HG03460 (cell line): Measurements from ENCODE around the gene ELAPOR1.
"Not testable (repeated sequence)": the region's sequence is repeated elsewhere in the genome, so short reads cannot be mapped to it uniquely, and the experiment has no call there.

ENCODE experiments used
- ATAC-seq: cut with Tn5 transposase; IDR thresholded peaks from one replicate; pipeline ENCODE4 v1.9.1; 2021; ENCODE audit not compliant: unreplicated experiment

Gene ELAPOR1

GRCh38 chr1:109136766-109137165 is 22.9 kb downstream of the ELAPOR1 start:
- no peak for ATAC-seq

- no peak for ATAC-seq
These were observed 24.0 kb downstream of the ELAPOR1 start for GRCh38 chr1:109137958-109138357.

GRCh38 chr1:109138358-109138757 is 24.4 kb downstream of the ELAPOR1 start:
- ATAC-seq, result no peak

GRCh38 chr1:109140392-109140791 is 26.5 kb downstream of the ELAPOR1 start:
- no peak for ATAC-seq

DNA sequence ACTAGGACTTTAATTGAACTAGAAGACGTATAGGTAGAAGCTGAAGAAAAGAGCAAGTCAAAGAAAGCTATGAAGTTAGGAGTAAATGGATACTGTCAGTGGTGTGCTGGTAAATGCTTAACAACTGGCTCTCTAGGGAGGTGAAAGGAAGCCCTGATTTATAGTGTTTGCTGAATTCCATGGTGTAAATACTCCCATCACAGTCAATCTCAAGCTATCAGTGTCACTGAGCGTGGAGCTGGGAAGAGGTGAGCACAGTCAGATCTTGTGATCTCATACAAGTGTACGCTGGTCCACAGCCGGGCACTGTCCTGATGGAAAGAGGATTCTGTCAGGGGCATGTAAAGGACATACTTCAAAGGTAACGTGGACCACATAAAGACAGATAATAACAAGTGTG is 28.3 kb downstream of the ELAPOR1 start:
- ATAC-seq, result no peak

DNA sequence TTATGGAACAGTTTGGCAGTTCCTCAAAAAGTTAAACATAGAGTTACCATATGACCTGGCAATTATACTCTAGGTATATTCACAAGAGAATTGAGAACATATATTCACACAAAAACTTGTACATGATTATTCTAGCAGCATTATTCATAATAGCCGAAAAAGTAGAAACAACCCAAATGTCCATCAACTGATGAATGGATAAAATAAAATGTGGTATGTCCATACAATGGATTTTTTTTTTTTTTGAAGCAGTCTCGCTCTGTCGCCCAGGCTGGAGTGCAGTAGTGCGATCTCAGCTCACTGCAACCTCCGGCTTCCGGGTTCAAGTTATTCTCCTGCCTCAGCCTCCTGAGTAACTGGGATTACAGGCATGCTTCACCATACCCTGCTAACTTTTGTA is 28.8 kb downstream of the ELAPOR1 start:
- ATAC-seq, result not testable (repeated sequence)

DNA sequence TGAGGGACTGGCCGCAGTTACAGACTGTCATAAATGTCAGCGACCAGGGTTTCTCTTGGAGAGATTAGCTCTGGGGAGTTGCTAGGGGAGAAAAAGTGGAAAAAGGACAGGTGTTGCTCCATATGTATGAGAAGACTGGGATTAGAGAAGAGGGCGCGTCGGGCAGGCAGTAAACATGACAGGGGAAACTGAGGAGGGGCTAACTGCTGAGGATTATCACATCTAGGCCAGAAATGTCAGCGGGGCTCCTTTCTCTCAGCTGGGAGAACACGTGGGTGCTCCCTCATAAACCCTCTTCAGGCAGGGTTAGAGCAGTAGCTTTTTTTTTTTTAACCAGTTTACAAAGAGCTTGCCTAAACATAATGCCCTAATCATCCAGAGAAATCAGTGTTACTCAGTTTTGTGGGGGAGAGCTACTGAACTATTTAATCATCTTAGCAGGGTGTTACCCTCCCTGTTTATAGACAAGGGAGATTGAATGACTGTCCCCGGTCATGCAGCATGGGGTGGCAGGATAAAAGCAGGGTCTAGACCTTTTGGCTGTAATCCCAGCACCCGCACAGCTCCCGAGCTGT is 35.2 kb downstream of the ELAPOR1 start:
- ATAC-seq, result no peak

GRCh38 chr1:109149874-109150601 is 36.1 kb downstream of the ELAPOR1 start:
- no peak for ATAC-seq

- ATAC-seq, result no peak
These were observed 37.5 kb downstream of the ELAPOR1 start for GRCh38 chr1:109151146-109151990.

DNA sequence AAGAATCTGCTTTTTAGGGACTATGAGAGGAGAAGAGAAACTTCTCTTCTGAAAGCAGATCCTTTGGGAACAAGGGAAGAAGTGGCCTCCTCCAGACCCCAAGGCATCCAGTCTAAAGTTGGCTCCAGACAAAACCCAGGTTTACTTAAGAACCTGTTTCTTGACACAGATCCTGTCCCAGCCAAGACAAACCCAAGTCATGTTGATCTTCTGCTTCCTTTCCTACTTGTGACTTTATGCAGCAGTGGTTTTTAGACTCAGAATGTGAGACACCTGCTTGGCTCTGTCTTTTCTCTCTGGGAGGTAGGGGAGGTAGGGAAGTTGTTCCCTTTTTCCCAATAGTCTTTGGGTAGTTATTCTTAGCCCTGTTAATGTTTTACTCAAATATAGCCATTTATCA is 38.3 kb downstream of the ELAPOR1 start:
- ATAC-seq, result no peak

GRCh38 chr1:109156916-109157385 is 43.0 kb downstream of the ELAPOR1 start:
- ATAC-seq, result no peak

DNA sequence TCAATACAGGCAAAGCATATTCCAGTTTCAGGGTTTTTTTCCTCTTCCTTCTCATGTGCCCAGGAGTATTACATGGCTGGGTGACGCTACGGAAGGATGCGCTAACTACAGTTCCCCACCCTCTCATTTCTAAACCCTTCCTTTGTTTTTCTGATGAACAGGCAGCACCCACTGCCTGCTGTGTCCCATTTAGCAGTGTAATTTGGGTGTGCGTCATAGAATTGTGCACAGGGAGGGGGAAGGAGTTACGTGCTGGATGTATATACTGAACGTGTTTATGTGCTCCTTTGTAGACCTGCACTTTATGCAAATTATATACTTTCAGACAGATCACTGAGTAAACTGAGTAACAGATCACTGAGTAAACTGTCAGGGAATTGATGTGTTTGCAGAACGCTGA is 44.5 kb downstream of the ELAPOR1 start:
- ATAC-seq, result no peak

DNA sequence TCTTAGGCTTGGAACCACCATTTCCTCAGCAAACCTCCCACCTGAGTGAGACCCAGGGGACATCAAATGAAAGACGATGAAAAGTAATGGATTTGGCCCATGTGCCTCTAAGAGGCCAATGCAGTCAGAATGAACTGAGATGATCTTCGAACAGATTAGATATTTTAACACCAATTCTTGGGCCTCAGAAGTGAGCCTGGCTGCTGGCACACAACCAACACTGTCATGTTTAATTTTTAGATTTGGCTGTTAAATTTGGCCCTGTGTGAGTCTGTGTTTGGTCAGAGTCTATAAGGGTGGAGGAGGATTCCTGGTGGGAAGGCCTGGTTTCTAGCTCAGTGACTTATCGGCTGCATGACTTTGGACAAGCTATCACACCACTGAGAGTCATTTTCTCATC is 45.4 kb downstream of the ELAPOR1 start:
- no peak for ATAC-seq

DNA sequence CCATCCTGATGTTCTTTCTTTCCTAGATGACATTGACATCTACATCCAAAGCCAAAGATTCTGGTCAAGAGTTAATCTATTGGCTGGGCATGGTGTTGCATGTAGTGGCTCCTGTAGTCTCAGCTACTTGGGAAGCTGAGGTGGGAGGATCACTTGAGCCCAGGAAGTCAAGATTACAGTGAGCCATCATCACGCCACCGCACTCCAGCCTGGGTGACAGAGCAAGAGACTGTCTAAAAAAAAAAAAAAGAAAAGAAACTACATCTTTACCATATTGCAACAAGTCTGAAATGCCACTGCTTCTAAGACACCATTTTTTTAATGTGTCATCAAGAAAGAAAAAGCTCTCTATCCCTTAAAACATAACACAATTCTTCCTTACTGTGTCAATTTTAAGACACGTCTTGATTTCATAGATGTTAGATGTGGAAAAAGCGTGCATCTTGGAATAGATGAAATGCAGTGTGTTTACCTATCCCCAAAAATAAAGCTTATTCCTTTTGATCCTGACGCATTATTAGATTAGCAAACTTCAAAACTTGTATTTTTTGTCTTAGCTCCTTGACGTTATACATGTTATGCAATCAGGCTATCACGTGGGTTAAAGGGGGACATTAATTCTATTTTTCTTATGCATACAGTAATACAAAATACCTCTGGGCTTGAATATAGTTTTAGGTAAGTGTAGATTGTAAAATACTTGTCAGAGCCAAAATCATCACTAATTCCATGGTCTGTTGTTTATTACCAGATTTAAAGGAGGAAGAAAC is 46.3 kb downstream of the ELAPOR1 start:
- ATAC-seq, result no peak

DNA sequence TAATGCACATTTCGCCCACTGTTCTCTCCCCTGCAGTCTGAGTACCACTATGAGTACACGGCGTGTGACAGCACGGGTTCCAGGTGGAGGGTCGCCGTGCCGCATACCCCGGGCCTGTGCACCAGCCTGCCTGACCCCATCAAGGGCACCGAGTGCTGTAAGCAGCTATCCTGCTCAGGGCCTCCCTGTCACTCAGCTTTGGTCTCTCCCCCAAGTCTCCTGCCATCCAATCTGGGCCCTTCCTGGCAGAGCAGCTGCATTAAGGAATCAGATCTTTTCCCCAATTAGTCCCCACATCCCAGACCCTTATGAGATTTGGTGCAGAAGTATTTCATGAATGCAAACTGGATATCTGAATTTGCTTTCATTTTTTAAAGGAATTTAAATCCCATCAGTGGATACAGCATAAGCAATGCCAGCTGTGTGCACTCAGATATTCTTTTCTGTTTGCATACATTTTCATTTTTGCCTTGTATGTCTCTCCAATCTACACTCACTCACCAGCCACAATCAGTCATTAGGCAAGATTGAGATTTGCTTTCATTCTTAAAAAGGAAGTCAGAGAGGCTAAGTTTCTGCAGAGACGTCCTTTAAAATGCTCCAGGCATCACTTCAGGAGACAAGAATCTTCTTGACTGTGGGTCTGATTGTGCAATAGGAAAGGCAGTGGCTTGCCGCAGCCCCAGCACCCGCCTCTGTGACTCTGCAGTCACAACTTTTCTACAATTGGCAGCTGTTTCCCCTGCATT is 48.1 kb downstream of the ELAPOR1 start:
- ATAC-seq, result peak; percentile 59

DNA sequence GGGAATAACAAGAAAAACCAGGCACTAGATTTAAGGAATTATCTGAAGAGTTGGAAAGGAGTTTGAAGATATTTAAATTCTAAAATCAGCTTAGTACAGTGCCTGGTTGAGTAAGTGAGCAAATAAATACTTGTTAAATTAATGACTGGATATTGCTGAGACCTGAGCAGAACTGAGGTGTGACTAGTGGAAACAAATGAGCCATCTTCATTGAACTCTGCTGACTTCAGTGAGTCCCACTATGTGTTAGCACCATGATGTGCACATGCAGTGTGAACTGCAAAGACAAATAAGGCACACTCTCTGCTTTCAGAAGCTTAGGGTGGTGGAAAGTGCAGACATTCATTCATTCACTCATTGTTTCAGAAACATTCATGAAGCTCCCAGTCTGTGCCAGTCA is 48.7 kb downstream of the ELAPOR1 start:
- ATAC-seq, result no peak

DNA sequence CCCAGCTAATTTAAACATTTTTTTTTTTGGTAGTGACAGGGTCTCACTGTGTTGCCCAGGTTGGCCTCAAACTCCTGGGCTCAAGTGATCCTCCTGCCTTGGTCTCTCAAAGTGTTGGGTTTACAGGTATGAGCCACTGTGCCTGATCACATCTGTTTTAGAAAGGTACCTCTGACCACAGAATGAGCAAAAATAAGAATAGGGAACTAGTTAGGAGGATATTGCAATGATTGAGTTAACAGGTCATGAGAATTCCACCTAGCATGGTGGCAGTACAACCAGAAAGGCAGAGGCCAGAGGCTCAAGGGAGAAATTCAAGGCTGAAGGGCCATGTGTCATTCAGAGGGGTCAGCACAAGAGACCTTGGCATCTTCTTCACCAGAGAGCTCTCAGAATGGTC is 49.6 kb downstream of the ELAPOR1 start:
- no peak for ATAC-seq
